Measurements from ENCODE around the gene ZNF438.
"Not testable (repeated sequence)": the region's sequence is repeated elsewhere in the genome, so short reads cannot be mapped to it uniquely, and the experiment has no call there.

Gene ZNF438

DNA sequence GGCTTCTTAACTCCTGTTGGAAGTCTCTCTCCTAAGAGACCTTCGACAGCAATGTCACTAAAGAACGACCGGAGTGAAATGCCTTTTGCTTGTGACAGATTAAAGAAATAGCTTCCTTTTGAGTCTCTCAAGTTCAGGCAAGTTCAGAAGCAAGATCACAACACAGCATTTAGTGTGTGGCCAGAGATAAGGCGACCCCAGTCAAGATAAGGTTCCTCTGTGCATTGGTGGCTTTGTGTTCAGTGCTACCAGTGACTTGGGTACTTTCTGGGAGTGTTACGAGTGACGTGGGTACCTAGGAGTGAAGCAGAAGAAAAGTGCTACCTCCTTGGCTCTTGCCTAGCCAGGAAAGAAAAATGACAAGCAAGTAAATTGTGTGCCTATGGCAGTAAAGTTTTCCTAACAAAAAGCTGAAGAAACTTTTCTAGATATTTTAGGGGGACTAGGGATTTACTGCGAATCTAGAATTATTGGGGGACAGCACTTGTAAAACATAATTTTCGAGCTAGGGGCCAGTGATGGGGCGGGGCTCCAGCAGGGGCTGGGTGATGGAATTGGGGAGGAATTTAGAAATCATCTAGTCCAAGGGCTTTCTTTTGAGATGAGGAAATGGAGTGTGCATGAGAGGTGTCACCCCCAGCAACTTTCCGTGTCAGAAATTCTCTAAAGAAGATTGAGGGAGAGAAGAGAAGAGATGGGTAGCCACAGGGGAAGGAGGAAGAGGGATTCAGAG is 210.2 kb downstream of the ZNF438 start:
- no peak for DNase-seq

DNA sequence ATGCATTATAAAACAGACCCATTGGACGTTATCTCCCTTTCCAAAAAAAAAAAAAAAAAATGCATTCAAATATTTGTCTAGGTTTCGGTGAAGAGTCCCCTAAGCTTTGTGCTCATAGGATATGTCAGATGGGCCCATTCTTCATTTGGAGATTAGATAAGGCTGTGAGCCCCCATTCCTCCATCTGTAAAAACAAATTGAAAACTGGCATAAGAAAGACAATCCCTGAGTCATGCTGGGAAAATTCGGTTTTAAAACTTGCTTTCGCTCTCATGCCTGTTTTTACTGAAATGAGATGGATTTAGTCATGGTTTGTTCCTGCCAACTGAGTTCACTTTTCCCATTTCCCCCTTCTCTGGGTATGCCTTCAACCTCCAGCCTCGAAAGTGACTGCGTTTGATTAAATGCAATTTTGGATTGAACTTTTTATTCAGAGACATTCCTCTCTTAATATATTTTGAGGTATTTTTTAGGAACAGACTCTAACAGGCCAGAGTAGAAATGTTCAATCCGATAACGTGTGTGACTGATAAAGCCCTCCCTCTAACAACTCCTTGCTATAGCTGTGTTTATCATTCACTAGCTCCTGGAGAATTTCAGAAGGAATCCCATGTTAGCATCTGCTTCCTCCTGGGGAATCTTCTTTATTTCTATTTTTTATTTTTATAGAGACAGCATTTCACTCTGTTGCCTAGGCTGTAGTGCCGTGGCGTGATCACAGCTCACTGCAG is 211.2 kb downstream of the ZNF438 start:
- DNase-seq, result no peak

GRCh38 chr10:30819341-30820181 is 212.1 kb downstream of the ZNF438 start:
- no peak for DNase-seq

- no peak for DNase-seq
Observed at GRCh38 chr10:30818854-30819253, 212.8 kb downstream of the ZNF438 start.

GRCh38 chr10:30818010-30818660 is 213.5 kb downstream of the ZNF438 start:
- peak; percentile 19 for DNase-seq

- no peak for DNase-seq
Observed at GRCh38 chr10:30817541-30817940, 214.1 kb downstream of the ZNF438 start.

DNA sequence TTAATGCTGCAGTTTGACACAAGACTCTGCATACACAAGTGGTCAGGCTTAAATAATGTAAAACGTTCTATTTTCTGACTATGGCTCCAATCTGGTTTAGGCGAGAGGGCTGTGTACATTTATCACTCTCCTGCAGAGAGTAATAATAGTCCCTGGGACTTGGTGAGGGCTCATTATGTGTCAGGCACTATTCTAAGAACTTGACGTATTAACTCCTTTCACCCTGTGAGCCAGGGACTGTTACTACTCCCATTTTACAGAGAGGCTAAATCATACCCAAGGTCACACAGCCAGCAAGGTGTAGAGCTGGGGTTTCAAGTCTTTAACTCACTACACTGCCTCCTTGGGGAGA is 214.9 kb downstream of the ZNF438 start:
- DNase-seq, result no peak

- no peak for DNase-seq
Observed at GRCh38 chr10:30816159-30816819, 215.4 kb downstream of the ZNF438 start.

DNA sequence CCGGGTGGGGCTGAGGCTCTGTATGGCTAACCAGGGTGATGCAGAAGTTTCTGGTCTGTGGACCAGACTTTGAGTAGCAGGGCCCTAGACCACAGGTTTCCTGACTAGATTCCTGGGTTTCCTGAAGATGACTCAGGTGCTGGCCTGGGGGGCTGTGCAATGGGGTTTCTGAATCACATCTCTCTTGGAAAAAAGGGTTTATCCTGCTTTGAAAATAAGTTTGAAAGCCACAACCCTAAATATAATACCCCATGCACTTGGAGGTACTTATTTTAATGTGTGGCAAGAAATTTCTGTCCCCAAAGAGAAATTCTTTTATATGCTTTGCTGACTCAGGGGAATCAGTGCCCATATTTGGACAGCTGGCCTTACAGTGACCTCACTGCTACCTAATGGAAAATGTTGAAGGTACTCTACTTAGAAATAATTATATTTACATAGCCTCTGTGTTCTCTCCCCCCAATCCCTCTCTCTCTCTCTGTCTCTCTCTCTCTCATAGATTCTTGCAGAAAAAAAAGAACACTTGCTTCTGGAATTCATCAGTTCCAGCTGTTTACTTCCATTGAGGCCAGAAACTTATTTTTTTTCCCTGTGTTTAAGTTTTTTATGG is 217.7 kb downstream of the ZNF438 start:
- no peak for DNase-seq

GRCh38 chr10:30812018-30812851 is 219.4 kb downstream of the ZNF438 start:
- no peak for DNase-seq

- DNase-seq, result no peak
Observed at GRCh38 chr10:30811276-30812017, 220.2 kb downstream of the ZNF438 start.

DNA sequence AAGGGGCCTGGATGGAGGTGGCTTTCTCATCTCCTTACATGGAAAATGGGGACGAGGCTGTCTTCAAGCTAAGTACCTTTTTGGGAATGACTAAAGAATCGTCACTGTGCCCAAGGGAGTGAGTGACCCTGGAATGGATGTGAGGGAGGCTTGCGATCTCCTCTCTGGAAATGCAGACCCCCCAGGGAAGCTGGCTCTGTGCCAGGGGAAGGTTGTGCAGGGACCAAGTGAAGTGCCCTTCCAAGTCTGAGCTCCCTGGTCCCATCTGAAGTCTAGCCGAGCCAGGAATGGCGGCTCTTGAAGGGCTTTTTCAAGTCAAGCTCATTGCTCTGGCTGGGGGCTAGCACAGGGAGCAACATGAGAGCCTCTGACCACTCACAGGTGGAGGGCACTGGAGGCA is 221.2 kb downstream of the ZNF438 start:
- DNase-seq, result no peak

DNA sequence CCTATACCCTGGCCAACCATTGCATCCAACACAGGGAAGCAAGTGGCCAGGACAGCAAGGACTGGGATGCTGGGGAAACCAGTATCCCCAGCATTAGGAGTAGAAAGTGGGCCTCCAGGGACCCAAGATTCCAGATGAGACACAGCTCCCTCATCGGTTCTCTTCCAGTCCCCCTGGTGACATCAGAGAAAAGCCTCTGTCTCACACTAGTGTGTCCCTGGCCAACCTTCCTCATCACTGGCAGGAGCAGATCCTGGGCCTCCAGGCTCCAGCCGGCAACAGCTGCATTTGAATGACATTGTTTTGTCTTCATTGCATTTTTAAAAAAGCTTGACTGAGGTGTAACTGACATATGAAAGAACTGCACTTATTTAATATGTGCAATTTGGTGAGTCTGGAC is 224.8 kb downstream of the ZNF438 start:
- DNase-seq, result no peak

- DNase-seq, result no peak
Observed at GRCh38 chr10:30805061-30805460, 226.6 kb downstream of the ZNF438 start.

GRCh38 chr10:30804478-30805055 is 227.1 kb downstream of the ZNF438 start:
- no peak for DNase-seq

DNA sequence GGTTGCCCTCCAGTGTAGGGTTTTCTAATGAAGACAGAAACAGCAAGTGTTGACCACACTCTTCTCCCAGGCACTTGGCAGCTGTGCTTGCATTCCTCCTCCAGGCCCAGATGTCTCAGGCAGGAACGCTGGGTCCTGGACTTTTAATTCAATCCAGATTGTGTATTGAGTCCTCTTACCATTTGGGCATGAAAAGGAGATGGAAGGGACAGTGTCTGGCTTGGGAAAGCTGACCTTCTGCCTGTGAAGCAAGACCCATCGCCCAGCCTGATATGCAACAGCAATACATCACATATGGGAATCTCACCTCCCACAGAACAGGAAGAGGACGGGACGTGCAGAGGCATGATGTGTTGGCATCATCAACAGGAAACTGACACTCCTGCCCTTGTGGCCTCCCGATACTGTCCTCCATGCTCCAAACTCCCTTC is 227.8 kb downstream of the ZNF438 start:
- DNase-seq, result no peak

- no peak for DNase-seq
Observed at GRCh38 chr10:30803058-30803457, 228.6 kb downstream of the ZNF438 start.

DNA sequence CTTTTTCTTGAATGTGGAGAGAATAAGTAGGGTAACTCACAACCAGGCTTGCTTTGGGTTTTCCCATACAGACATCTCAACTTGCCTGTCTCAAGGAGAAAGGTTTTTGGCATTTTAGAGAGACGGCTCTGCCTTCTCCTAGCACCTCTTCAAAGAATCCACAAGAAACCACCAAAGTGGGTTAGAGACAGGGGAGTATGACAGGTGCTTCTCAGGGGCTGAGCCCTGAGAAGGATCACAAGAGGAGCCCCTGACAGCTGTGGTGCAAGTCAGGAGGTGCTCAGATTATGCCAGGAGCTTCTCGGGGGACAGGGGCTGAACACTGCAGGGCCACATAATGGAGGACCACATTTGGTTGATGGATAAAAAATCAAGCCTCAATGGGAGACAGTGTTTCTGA is 231.3 kb downstream of the ZNF438 start:
- no peak for DNase-seq

GRCh38 chr10:30798646-30799185 is 232.9 kb downstream of the ZNF438 start:
- no peak for DNase-seq

GRCh38 chr10:30795024-30795423 is 236.6 kb downstream of the ZNF438 start:
- DNase-seq, result not testable (repeated sequence)

Data from CD4-positive, alpha-beta T cell treated with Interleukin-15 for 1 hour (primary cell).